ENCODE measurements around the gene NYAP2. TPM values are rescaled to one million over a fixed set of nuclear protein-coding genes. Genes with fewer than 3 reads are reported as not detected.

The NYAP2 gene
- total RNA-seq, 4 donors from 2014 or later, result 0.13 to 0.47 TPM; not detected in 2

DNA sequence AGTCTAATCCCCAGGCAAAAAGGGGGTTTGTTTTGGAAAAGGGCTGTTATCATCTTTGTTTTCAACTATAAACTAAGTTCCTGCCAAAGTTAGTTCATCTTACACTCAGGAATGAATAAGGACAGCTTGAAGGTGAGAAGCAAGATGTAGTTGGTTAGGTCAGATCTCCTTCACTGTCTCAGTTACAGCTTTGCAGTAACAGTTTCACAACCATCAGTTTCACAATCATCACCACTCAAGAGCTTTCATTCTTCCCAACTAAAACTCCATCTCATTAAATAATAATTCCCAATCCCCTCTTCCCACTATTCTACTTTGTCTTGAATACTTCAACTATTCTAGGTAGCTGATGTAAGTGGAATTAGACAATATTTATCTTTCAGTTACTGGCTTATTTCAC lies 200.9 kb downstream of the NYAP2 start:
- no peaks in the 10 kb centered on the region for H3K36me3 ChIP-seq
- no peaks in the 10 kb centered on the region for H3K27me3 ChIP-seq
- TF ChIP-seq POLR2A (IDR thresholded peaks at IDR 0.05), result no peak
- H3K27ac ChIP-seq, result no peak overlapping the region
- no peaks in the 10 kb centered on the region for H3K4me1 ChIP-seq
- no peak overlapping the region for H3K4me3 ChIP-seq
- no peak for ATAC-seq
- H3K9me3 ChIP-seq, result no peaks in the 10 kb centered on the region

GRCh38 chr2:225600865-225601264 lies 201.4 kb downstream of the NYAP2 start:
- no peaks in the 10 kb centered on the region for H3K27me3 ChIP-seq
- H3K4me3 ChIP-seq, result no peak overlapping the region
- H3K27ac ChIP-seq, result no peak overlapping the region
- H3K9me3 ChIP-seq, result no peaks in the 10 kb centered on the region
- TF ChIP-seq EP300 (IDR thresholded peaks at IDR 0.05) (no peak), POLR2A (IDR thresholded peaks at IDR 0.05) (no peak), POLR2AphosphoS5 (IDR thresholded peaks at IDR 0.05) (no peak)
- TF ChIP-seq, protein P1, sequence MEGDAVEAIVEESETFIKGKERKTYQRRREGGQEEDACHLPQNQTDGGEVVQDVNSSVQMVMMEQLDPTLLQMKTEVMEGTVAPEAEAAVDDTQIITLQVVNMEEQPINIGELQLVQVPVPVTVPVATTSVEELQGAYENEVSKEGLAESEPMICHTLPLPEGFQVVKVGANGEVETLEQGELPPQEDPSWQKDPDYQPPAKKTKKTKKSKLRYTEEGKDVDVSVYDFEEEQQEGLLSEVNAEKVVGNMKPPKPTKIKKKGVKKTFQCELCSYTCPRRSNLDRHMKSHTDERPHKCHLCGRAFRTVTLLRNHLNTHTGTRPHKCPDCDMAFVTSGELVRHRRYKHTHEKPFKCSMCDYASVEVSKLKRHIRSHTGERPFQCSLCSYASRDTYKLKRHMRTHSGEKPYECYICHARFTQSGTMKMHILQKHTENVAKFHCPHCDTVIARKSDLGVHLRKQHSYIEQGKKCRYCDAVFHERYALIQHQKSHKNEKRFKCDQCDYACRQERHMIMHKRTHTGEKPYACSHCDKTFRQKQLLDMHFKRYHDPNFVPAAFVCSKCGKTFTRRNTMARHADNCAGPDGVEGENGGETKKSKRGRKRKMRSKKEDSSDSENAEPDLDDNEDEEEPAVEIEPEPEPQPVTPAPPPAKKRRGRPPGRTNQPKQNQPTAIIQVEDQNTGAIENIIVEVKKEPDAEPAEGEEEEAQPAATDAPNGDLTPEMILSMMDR (IDR thresholded peaks at IDR 0.05), result no peak
- ATAC-seq, result no peak
- WGBS, 2 donors (ENCODE audit: low coverage in 1 of 2), result 84 to 89% methylated on average over 4 of the region's 4 CpGs
- H3K36me3 ChIP-seq, result no peaks in the 10 kb centered on the region
- H3K4me1 ChIP-seq, result no peaks in the 10 kb centered on the region

- ATAC-seq, result no peak
- TF ChIP-seq, protein P1 (IDR thresholded peaks at IDR 0.05), result no peak
- no peak for TF ChIP-seq POLR2AphosphoS5 (IDR thresholded peaks at IDR 0.05)
- TF ChIP-seq EP300 (IDR thresholded peaks at IDR 0.05), result no peak
- TF ChIP-seq POLR2A (IDR thresholded peaks at IDR 0.05), result no peak
- Histone ChIP-seq H3K27ac (no peak overlapping the region), H3K4me1 (no peaks in the 10 kb centered on the region), H3K4me3 (no peak overlapping the region), H3K9me3 (no peaks in the 10 kb centered on the region), H3K27me3 (no peaks in the 10 kb centered on the region), H3K36me3 (no peaks in the 10 kb centered on the region)
- WGBS, 2 donors (ENCODE audit: low coverage in 1 of 2), result 70 to 74% methylated on average over 3 to 4 of the region's 4 CpGs
Measured at GRCh38 chr2:225602205-225602604, 202.7 kb downstream of the NYAP2 start.

DNA sequence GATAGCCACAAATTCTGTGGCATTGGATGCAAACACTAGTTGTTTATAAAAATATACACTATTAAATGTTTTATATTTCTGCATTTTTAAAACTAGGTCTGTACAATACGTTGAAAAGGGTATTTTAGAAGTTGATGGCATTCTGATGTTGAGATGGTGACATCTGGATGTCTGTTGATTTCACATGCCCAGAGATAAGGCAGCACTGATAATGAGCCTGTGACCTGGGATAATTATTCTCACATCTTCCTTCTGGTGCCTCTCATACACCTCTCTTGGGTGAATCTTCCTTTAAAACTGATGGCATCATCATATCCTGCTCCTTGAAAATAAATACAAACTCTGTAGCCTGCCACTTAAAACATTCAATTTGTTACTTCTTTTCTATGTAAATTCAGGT lies 208.6 kb downstream of the NYAP2 start:
- Histone ChIP-seq H3K4me3 (no peak overlapping the region), H3K9me3 (no peaks in the 10 kb centered on the region), H3K27ac (no peak overlapping the region), H3K27me3 (no peaks in the 10 kb centered on the region), H3K36me3 (no peaks in the 10 kb centered on the region), H3K4me1 (no peaks in the 10 kb centered on the region)
- ATAC-seq, result no peak
- WGBS, 2 donors (ENCODE audit: low coverage in 1 of 2), result 26 to 50% methylated on average over 1 of the region's 1 CpG
- no peak for TF ChIP-seq POLR2A (IDR thresholded peaks at IDR 0.05)
- TF ChIP-seq POLR2AphosphoS5 (IDR thresholded peaks at IDR 0.05), result no peak
- no peak for TF ChIP-seq EP300 (IDR thresholded peaks at IDR 0.05)
- TF ChIP-seq, protein P1 (IDR thresholded peaks at IDR 0.05), result no peak

DNA sequence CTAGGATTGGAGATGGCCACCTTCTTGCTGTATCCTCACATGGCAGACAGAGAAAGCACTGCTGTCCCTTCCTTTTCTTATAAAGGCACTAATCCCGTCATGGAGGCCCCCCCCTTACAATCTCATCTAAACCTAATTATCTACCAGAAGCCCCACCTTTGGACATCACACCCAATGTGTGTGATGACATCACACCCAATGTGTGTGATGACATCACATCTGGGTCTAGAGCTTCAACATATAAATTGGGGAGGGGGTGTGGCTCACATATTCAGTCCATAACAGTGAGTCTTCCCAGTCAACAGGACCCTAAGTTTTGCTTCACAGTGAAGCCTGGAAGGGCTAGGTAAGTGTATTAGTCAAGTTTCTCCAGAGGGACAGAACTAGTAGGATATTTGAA lies 213.1 kb downstream of the NYAP2 start:
- Histone ChIP-seq H3K27me3 (no peaks in the 10 kb centered on the region), H3K9me3 (no peaks in the 10 kb centered on the region), H3K4me3 (no peak overlapping the region), H3K27ac (no peak overlapping the region), H3K4me1 (no peaks in the 10 kb centered on the region), H3K36me3 (no peaks in the 10 kb centered on the region)
- no peak for ATAC-seq
- 67 to 90% methylated on average over 1 of the region's 1 CpG for WGBS, 2 donors (ENCODE audit: low coverage in 1 of 2)
- TF ChIP-seq, protein P1 (IDR thresholded peaks at IDR 0.05), result no peak
- TF ChIP-seq POLR2A (IDR thresholded peaks at IDR 0.05) (no peak), POLR2AphosphoS5 (IDR thresholded peaks at IDR 0.05) (no peak), EP300 (IDR thresholded peaks at IDR 0.05) (no peak)

All from gastroesophageal sphincter (tissue), 4 donors.